ENCODE measurements around the gene GRID1. TPM values are rescaled to one million over a fixed set of nuclear protein-coding genes. Genes with fewer than 3 reads are reported as not detected.

The GRID1 gene
- total RNA-seq, 1 donor from 2014 or later, result 9.2 TPM

DNA sequence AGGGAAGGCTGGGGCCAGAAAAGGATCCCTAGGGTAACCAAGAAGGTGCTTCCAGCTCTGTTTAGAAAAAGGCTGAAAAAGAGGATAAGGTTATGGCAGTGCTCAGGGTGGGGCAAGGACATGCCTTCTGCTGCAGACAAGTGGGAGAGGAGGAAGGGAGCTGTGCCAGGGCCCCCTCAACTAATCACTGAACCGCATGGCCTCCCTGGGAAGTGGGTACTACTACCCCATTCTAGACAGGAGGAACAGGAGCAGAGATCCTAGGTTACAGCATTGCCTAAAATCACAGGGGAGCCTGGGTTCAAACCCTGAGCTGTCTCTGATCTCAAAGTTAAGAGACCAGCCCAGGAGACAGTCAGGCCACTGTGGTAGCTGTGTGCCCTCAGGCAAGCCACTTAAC lies 149.7 kb downstream of the GRID1 start:
- no peak for DNase-seq (ENCODE audit: extremely low spot score, unreplicated experiment)
- H3K27me3 Mint-ChIP-seq, result peaks cover 22% of the 10 kb centered on the region

DNA sequence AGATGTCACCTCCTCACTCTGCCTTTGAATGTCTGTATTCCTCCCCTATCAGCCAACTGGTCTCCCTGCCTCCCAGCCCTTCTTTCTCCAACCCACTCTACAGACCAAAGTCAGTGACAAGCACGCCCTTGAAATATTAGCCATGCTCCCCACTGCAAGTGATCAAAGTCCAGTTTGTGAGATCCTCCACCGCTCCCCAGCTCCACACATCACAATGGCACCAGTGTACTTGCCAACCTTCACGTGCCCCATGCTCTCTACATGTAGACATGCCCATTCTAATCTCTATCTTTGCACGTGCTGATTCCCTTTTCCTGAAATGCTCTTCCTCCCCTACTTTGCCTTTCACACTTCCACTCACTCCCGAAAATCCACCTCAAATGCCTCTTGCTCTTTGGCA lies 150.9 kb downstream of the GRID1 start:
- TF ChIP-seq, protein P1, sequence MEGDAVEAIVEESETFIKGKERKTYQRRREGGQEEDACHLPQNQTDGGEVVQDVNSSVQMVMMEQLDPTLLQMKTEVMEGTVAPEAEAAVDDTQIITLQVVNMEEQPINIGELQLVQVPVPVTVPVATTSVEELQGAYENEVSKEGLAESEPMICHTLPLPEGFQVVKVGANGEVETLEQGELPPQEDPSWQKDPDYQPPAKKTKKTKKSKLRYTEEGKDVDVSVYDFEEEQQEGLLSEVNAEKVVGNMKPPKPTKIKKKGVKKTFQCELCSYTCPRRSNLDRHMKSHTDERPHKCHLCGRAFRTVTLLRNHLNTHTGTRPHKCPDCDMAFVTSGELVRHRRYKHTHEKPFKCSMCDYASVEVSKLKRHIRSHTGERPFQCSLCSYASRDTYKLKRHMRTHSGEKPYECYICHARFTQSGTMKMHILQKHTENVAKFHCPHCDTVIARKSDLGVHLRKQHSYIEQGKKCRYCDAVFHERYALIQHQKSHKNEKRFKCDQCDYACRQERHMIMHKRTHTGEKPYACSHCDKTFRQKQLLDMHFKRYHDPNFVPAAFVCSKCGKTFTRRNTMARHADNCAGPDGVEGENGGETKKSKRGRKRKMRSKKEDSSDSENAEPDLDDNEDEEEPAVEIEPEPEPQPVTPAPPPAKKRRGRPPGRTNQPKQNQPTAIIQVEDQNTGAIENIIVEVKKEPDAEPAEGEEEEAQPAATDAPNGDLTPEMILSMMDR (conservative IDR thresholded peaks at IDR 0.05), result no peak
- Mint-ChIP-seq H3K9me3 (no peaks in the 10 kb centered on the region), H3K27me3 (peaks cover 23% of the 10 kb centered on the region), H3K4me3 (no peak overlapping the region), H3K36me3 (no peaks in the 10 kb centered on the region), H3K27ac (no peak overlapping the region), H3K4me1 (ENCODE audit: unreplicated experiment) (no peaks in the 10 kb centered on the region)
- no peak for DNase-seq (ENCODE audit: extremely low spot score, unreplicated experiment)

More for the DNA sequence above, 149.7 kb downstream of the GRID1 start:
- Mint-ChIP-seq H3K27ac (no peak overlapping the region), H3K9me3 (no peaks in the 10 kb centered on the region), H3K36me3 (no peaks in the 10 kb centered on the region), H3K4me1 (ENCODE audit: unreplicated experiment) (no peaks in the 10 kb centered on the region), H3K4me3 (no peak overlapping the region)
- TF ChIP-seq, protein P1 (conservative IDR thresholded peaks at IDR 0.05), result no peak

DNA sequence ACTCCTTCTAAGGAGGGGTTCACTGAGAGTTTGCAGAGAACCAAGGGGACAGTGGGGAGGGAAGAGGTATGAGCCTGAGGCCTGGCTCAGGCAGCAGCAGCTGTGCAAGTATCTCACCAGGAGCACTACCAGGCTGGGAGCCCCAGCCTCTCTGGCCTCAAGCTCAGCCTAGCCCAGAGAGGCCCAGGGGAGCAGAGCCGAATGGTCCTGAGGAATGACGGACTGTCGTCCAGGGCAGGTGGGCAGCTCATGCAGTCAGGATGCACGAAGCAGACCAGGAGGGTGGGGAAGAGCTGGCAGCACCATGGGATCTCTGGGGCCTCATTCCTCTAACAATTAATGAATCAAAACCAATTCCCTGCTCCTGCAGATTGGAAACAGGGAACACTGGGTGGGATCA lies 151.5 kb downstream of the GRID1 start:
- DNase-seq (ENCODE audit: extremely low spot score, unreplicated experiment), result no peak
- Mint-ChIP-seq H3K9me3 (no peaks in the 10 kb centered on the region), H3K27ac (no peak overlapping the region), H3K27me3 (peaks cover 23% of the 10 kb centered on the region), H3K4me1 (ENCODE audit: unreplicated experiment) (no peaks in the 10 kb centered on the region), H3K36me3 (no peaks in the 10 kb centered on the region), H3K4me3 (no peak overlapping the region)
- TF ChIP-seq, protein P1 (conservative IDR thresholded peaks at IDR 0.05), result no peak

DNA sequence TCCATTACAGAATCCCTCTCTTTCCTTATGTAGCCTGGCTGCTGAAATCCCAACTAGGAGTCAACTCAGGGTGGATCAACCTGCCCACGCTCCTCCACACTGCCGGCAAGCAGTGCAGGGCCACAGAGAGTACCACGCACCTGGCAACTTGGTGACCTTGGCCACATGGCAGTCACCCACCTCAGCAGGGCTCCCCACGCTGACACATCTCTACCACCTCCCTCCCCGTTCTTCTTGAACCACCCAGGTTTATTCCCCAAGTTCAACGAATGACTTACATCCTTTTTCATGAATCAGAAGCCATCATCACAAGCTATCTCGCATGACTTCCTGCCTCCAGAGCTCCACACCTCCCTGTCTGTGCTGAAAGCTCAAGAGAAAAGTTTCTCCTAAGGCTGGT lies 153.4 kb downstream of the GRID1 start:
- Mint-ChIP-seq H3K4me3 (no peak overlapping the region), H3K4me1 (ENCODE audit: unreplicated experiment) (no peaks in the 10 kb centered on the region), H3K27ac (no peak overlapping the region), H3K36me3 (no peaks in the 10 kb centered on the region), H3K9me3 (no peaks in the 10 kb centered on the region), H3K27me3 (peaks cover 28% of the 10 kb centered on the region)
- DNase-seq (ENCODE audit: extremely low spot score, unreplicated experiment), result no peak
- TF ChIP-seq, protein P1 (conservative IDR thresholded peaks at IDR 0.05), result no peak

DNA sequence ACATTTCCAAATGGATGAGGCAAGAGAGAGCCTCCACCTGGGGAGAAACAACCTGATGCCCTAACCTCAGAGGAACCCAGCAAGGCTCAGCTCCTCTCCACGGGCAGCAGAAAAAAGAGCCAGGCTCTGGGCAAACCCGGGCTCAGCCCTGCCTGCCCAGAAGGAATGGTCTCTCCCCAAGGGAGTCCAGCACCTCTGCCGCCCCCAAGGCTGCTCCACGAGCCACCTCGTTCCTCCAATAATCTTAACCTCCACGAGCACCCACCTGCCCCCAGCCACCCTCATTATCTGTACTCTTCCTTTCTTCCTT lies 154.2 kb downstream of the GRID1 start:
- H3K4me1 Mint-ChIP-seq (ENCODE audit: unreplicated experiment), result no peaks in the 10 kb centered on the region
- no peaks in the 10 kb centered on the region for H3K36me3 Mint-ChIP-seq
- DNase-seq (ENCODE audit: extremely low spot score, unreplicated experiment), result no peak
- TF ChIP-seq, protein P1 (conservative IDR thresholded peaks at IDR 0.05), result no peak
- no peak overlapping the region for H3K27ac Mint-ChIP-seq
- H3K4me3 Mint-ChIP-seq, result no peak overlapping the region
- H3K27me3 Mint-ChIP-seq, result peaks cover 25% of the 10 kb centered on the region
- H3K9me3 Mint-ChIP-seq, result no peaks in the 10 kb centered on the region

All from type B pancreatic cell (in vitro differentiated cells).